Spleen (tissue), 11 donors: Measurements from ENCODE around the gene IQSEC1. TPM values are rescaled to one million over a fixed set of nuclear protein-coding genes. Genes with fewer than 3 reads are reported as not detected.

Experiments
- DNase-seq: peaks from one replicate; pipeline ENCODE4 v3.0.0-alpha.2; 2020
- H3K27ac ChIP-seq, 8 donors: fragments of 200-600 bp; sonication (generic) in 7 of 8; 1 replicate in 4 of 8; 2 replicates in 4 of 8; pipeline versions ENCODE4 v1.5.0 to v1.8.0; 2016 to 2021; ENCODE audit warnings: inconsistent platforms in 4 of 8, mild to moderate bottlenecking in 4 of 8, moderate library complexity in 1 of 8
- H3K27me3 ChIP-seq, 7 donors: fragments of 200-600 bp; sonication (generic) in 6 of 7; replicated peaks in 1 of 7; 1 replicate in 4 of 7; 2 replicates in 3 of 7; pipeline versions ENCODE4 v1.5.0 to v1.8.0; 2016 to 2021; ENCODE audit warnings: inconsistent platforms in 3 of 7, mild to moderate bottlenecking in 1 of 7
- H3K36me3 ChIP-seq, 6 donors: fragments of 200-600 bp; sonication (generic) in 5 of 6; 1 replicate in 4 of 6; 2 replicates in 2 of 6; pipeline versions ENCODE4 v1.5.0 to v1.8.0; 2016 to 2021; ENCODE audit warnings: inconsistent platforms in 2 of 6
- H3K4me1 ChIP-seq, 6 donors: fragments of 200-600 bp; sonication (generic) in 5 of 6; 1 replicate in 3 of 6; 2 replicates in 3 of 6; pipeline versions ENCODE4 v1.5.0 to v1.8.0; 2016 to 2021; ENCODE audit warnings: inconsistent platforms in 3 of 6
- H3K4me3 ChIP-seq, 8 donors: fragments of 200-600 bp; sonication (generic) in 7 of 8; 1 replicate in 4 of 8; 2 replicates in 4 of 8; pipeline versions ENCODE4 v1.5.0 to v1.8.0; 2016 to 2021; ENCODE audit warnings: inconsistent platforms in 4 of 8, mild to moderate bottlenecking in 4 of 8, moderate library complexity in 2 of 8
- H3K9me3 ChIP-seq, 8 donors: fragments of 200-600 bp; sonication (generic) in 7 of 8; 1 replicate in 4 of 8; 2 replicates in 4 of 8; pipeline versions ENCODE4 v1.5.0 to v1.8.0; 2016 to 2021; ENCODE audit warnings: inconsistent platforms in 4 of 8
- POLR2A ChIP-seq, 3 donors: fragments of 450-650 bp; IDR thresholded peaks; one replicate each; pipeline ENCODE4 v1.5.1; 2017; ENCODE audit warnings: antibody characterized with exemption in 3 of 3, mild to moderate bottlenecking in 1 of 3
- POLR2AphosphoS5 ChIP-seq, 3 donors: sonication (generic); formaldehyde crosslinking; IDR thresholded peaks; one replicate each; pipeline ENCODE4 v1.5.1; 2017; ENCODE audit warnings: antibody characterized with exemption in 3 of 3
- WGBS, 5 donors: extraction: QIAGEN DNeasy Blood & Tissue Kit in 3 of 5; methylation state at CpG; one replicate each; pipeline versions ENCODE4 v1.1.5 to v1.1.7; 2013 to 2018; 5-methylcytosine and 5-hydroxymethylcytosine counted together
- intact Hi-C: fragments of 100-400 bp; cut with DNase I; formaldehyde crosslinking; loops from one replicate; pipeline ENCODE4 v1.15.0; 2023; ENCODE audit warnings: low total_unique reads
- polyA plus RNA-seq, 3 donors: library from polyadenylated mRNA; stranded (reverse); fragments of 200-250 nt; gene quantifications; one replicate each; pipeline ENCODE4 v1.2.1, GENCODE V29; 2013
- total RNA-seq, 7 donors: library from RNA; depleted of rRNA in 3 of 7; stranded (reverse); fragments of >200 nt in 3 of 7; fragmentation: NEBNext Ultra II Directional in 4 of 7; extraction: Animal tissue kit (Norgen Biotek cat#: 25700) in 4 of 7; gene quantifications; one replicate each; pipeline versions ENCODE4 v1.1.0 to v1.2.1, GENCODE V29; 2016 to 2021
- TF ChIP-seq, protein P1 (sequence below), 11 experiments: fragments of 200-600 bp in 7 of 11; fragments of 450-650 bp in 4 of 11; sonication (generic) in 4 of 11; IDR thresholded peaks in 8 of 11; conservative IDR thresholded peaks in 3 of 11; 1 replicate in 7 of 11; 2 replicates in 4 of 11; pipeline versions ENCODE4 v1.4.0 to v1.8.0; 2016 to 2021; ENCODE audit warnings: antibody characterized with exemption in 11 of 11, inconsistent platforms in 4 of 11, mild to moderate bottlenecking in 1 of 11
- donor health status: healthy with polysubstance abuse.
- donor health status: DM: no; HTN: no; CAD: no; lungs with moderate emphysema.
- donor health status: DM: no; HTN: no; CAD: no.
- donor health status: Bipolar disorder and iron deficiency.
- donor health status: healthy.
- donor health status: DM: no; HTN: no; CAD: no.
- donor health status: DM: yes; HTN: yes; CAD: no.

The IQSEC1 gene
- total and polyA plus RNA-seq, 10 donors = 23.0 to 170 (median 116) TPM

DNA sequence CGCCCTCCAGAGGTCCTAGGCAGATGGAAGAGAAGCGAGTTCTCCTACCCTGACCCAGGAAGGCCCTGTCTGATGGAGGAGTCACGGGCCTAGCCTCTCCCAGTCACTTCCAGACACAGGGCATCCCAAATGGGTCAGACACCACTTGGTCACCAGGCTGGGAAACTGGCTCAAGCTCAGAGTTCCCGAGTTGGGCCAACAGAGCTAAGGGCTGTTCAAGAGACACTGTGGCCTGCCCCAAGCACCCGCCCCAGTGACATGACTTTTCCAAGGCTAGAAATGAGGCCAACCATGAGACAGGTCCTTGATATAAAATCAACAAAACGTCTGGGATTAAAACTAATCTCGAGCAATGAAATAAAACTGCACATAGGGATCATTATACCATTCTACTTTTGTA is 113.8 kb downstream of the IQSEC1 start:
- Histone ChIP-seq H3K27me3 (no peaks in the 10 kb centered on the region), H3K36me3 (peaks cover 0 to 75% (median 0%) of the 10 kb centered on the region in 6 donors), H3K9me3 (no peaks in the 10 kb centered on the region), H3K4me1 (peaks cover 78 to 100% (median 100%) of the 10 kb centered on the region in 6 donors), H3K27ac (peak overlapping the region in 7 of 8 donors; percentile 3 to 75 (median 58)), H3K4me3 (peak overlapping the region in 2 of 8 donors; percentile 21 to 40)
- TF ChIP-seq, protein P1, sequence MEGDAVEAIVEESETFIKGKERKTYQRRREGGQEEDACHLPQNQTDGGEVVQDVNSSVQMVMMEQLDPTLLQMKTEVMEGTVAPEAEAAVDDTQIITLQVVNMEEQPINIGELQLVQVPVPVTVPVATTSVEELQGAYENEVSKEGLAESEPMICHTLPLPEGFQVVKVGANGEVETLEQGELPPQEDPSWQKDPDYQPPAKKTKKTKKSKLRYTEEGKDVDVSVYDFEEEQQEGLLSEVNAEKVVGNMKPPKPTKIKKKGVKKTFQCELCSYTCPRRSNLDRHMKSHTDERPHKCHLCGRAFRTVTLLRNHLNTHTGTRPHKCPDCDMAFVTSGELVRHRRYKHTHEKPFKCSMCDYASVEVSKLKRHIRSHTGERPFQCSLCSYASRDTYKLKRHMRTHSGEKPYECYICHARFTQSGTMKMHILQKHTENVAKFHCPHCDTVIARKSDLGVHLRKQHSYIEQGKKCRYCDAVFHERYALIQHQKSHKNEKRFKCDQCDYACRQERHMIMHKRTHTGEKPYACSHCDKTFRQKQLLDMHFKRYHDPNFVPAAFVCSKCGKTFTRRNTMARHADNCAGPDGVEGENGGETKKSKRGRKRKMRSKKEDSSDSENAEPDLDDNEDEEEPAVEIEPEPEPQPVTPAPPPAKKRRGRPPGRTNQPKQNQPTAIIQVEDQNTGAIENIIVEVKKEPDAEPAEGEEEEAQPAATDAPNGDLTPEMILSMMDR (IDR thresholded peaks at IDR 0.05 in 8 of 11, conservative IDR thresholded peaks at IDR 0.05 in 3 of 11) = no peak
- TF ChIP-seq POLR2A (IDR thresholded peaks at IDR 0.05) = no peak
- TF ChIP-seq POLR2AphosphoS5 (IDR thresholded peaks at IDR 0.05) = no peak
- DNase-seq = no peak
- WGBS, 5 donors = 68 to 80% (median 69%) methylated on average over 5 to 7 of the region's 7 CpGs
- intact Hi-C loops = no loop called here

DNA sequence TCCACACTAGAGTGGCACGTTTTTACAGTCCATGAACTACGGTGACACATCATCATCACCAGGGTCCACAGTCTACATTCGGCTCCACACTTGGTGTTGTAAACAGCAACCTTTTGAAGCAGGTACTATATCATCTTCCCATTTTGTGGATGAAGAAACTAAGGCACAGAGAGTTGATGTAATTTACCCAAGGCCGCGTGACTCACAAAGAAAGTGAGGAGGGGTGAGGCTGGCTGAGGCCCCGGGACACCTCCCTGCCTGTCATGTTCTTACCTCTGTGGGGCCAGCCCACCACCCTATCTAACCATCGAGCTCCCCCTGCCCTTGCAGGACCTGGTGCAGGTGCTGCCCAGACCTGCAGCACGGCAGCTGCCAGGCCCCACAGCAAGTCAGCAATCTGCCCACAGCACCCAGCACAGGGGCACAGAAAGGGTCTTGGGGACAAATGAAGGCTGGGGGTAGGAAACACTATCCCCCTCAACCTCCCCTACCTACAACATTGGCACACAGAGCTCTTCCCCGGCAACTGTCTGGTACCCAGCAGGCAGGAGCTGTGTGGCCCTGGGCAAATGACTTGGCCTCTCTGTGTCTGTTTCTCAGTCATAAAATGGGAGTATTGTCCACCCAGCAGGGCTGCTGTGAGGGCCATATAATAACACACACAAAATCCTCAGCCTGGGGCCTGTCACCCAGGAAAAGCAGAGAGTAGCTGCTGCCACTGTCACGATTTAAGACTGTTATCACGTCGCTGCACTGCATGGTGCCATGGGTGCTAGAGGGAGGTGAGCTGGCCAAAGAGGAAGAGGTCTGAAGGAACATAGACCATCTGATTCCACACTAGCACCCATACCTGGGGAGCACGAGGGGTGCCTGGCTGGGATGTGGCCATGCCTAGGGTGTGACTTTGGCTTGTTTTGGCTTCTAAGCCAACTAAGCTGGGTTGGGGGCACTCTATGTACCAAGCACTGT is 115.1 kb downstream of the IQSEC1 start:
- no peaks in the 10 kb centered on the region for H3K27me3 ChIP-seq
- peak overlapping the region in 3 of 8 donors; percentile 58 to 75 (median 72) for H3K27ac ChIP-seq
- H3K36me3 ChIP-seq = peaks cover 0 to 79% (median under 1%) of the 10 kb centered on the region in 6 donors
- 90 to 94% (median 91%) methylated on average over 12 to 13 of the region's 13 CpGs for WGBS, 5 donors
- H3K4me1 ChIP-seq = peaks cover 76 to 100% (median 100%) of the 10 kb centered on the region in 6 donors
- TF ChIP-seq, protein P1 (IDR thresholded peaks at IDR 0.05 in 8 of 11, conservative IDR thresholded peaks at IDR 0.05 in 3 of 11) = no peak
- TF ChIP-seq POLR2A (IDR thresholded peaks at IDR 0.05) (no peak), POLR2AphosphoS5 (IDR thresholded peaks at IDR 0.05) (peak in 1 of 3 donors; percentile 8)
- intact Hi-C loops = no loop called here
- H3K9me3 ChIP-seq = no peaks in the 10 kb centered on the region
- H3K4me3 ChIP-seq = no peak overlapping the region
- DNase-seq = no peak

DNA sequence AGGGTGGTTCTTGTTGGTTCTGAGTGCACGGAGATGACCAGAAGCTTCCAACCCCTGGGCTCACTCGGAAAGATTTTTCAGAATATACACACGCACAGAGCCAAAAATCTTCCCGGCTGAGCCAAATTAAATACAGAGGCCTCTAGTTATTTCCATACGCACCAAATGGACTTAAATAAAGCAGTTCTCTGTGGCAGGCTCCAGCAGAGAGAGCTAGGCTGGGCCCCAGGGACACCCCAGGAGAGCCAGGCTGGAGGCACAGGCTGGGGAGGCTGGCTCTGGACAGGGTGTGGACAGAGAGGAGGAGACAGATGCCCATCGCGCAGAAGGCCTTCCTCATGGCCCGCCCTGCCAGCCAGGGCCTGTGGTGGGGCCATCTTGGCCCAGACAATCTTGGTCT is 115.9 kb downstream of the IQSEC1 start:
- H3K9me3 ChIP-seq = no peaks in the 10 kb centered on the region
- H3K27ac ChIP-seq = peak overlapping the region in 2 of 8 donors; percentile 72 to 75
- intact Hi-C loops = no loop called here
- no peak for DNase-seq
- peaks cover 0 to 79% (median 2%) of the 10 kb centered on the region in 6 donors for H3K36me3 ChIP-seq
- TF ChIP-seq POLR2AphosphoS5 (IDR thresholded peaks at IDR 0.05) = peak in 1 of 3 donors; percentile 15
- TF ChIP-seq, protein P1 (IDR thresholded peaks at IDR 0.05 in 8 of 11, conservative IDR thresholded peaks at IDR 0.05 in 3 of 11) = no peak
- TF ChIP-seq POLR2A (IDR thresholded peaks at IDR 0.05) = no peak
- H3K4me3 ChIP-seq = no peak overlapping the region
- WGBS, 5 donors = 76 to 95% (median 82%) methylated on average over 8 of the region's 8 CpGs
- H3K4me1 ChIP-seq = peaks cover 71 to 100% (median 100%) of the 10 kb centered on the region in 6 donors
- H3K27me3 ChIP-seq = no peaks in the 10 kb centered on the region

DNA sequence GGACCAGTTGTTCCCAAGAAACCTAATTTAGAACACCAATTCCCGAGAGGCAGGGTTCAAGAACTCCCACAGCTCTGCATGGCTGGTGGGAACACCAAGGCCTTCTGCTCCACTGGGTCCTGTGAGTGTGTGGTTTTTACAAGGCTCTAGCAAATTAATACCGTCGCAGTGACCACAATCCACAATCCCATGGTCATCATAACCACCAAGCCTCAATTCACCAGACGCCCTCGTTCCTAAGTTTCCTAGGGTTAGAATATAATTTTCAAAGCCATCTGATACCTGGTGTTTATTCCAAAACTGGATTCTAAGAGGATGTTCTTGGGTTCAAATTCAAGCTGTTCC is 116.9 kb downstream of the IQSEC1 start:
- no peaks in the 10 kb centered on the region for H3K9me3 ChIP-seq
- intact Hi-C loops = no loop called here
- WGBS, 5 donors = 75 to 86% (median 79%) methylated on average over 5 of the region's 5 CpGs
- peaks cover 63 to 100% (median 99%) of the 10 kb centered on the region in 6 donors for H3K4me1 ChIP-seq
- peak overlapping the region in 4 of 8 donors; percentile 50 to 80 (median 70) for H3K27ac ChIP-seq
- no peak for DNase-seq
- H3K4me3 ChIP-seq = no peak overlapping the region
- H3K36me3 ChIP-seq = peaks cover 0 to 79% (median 2%) of the 10 kb centered on the region in 6 donors
- no peaks in the 10 kb centered on the region for H3K27me3 ChIP-seq
- TF ChIP-seq POLR2AphosphoS5 (IDR thresholded peaks at IDR 0.05) = no peak
- TF ChIP-seq POLR2A (IDR thresholded peaks at IDR 0.05) = no peak
- TF ChIP-seq, protein P1 (IDR thresholded peaks at IDR 0.05 in 8 of 11, conservative IDR thresholded peaks at IDR 0.05 in 3 of 11) = no peak
